ENCODE results near the gene FCRLA. TPM values are rescaled to one million over a fixed set of nuclear protein-coding genes. Genes with fewer than 3 reads are reported as not detected.
A peak's percentile ranks its signal among the peaks of the same experiment; 100 is the strongest.
"Not testable (repeated sequence)": the region's sequence is repeated elsewhere in the genome, so short reads cannot be mapped to it uniquely, and the experiment has no call there.

FCRLA gene
- total RNA-seq, 2 experiments from 2014 or later: 0.17 to 0.51 TPM

DNA sequence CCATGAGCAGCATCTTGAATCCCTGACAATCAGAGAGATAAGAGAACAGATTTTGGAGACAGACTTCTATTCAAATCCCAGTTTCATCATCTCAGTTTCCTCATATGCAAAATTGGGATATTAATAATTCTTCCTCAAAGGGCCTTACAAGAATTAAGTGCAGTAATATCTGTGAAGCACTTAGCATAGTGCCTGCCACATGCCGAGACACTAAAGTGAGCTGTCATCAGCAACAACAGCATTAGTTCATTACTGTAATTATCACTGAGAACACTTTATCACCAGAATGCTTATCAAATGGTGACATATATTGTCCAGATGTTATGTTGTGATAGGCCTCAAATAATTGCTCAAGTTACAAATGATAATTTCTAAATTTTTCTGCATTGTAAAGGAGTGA lies 13.4 kb downstream of the FCRLA start:
- peaks cover 24% of the 10 kb centered on the region for H3K4me1 Mint-ChIP-seq
- no peak overlapping the region for H3K4me3 Mint-ChIP-seq
- ATAC-seq (ENCODE audit: low read depth) (no peak), DNase-seq (no peak)
- no peaks in the 10 kb centered on the region for H3K9me3 Mint-ChIP-seq
- no peak overlapping the region for H3K27ac Mint-ChIP-seq
- POLR2A ChIA-PET: no interaction called here
- peaks cover 27% of the 10 kb centered on the region for H3K27me3 Mint-ChIP-seq
- peaks cover 1% of the 10 kb centered on the region for H3K36me3 Mint-ChIP-seq

DNA sequence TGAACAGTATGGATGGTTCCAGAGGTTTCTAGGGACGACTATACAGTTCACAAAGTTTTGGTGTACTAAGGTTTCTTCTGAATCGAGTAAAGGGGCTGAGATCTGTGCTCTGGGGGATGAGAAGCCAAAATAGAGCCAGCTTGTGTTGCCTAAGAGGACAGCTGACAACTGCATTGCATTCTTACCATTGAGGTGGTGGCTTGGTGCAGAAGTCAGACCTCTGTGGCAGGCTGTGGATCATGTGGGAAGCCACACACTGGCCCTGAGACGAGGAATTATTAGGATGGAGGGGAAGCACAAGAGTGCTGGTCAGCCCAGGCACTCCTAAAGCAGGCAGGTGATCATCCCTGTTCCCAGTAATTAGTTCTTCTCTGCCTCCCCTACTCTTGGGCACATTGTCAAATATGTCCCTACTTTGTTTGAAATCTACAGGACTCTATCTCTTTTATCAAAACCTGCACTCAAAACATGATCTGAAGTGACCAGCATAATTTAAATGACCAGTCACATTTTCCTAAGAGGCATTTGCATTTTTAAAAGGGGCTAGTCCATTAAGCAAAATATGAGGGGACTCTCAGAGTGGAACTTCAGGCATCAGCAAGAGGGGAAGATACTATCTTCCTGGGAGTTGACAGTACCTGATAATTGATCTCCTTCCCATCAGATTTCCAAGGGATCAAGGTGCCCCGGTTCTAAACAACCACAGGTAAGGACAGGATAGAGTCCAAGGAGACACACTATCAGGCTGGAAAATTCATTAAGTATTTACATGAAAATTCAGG lies 14.1 kb downstream of the FCRLA start, which contains the start of gene FCRLB:
FCRLB (plus strand) TSS at position 589 of the 782 bp plus-strand sequence. CDS start 1,129 bp downstream, outside the sequence.
- no peak for DNase-seq
- POLR2A ChIA-PET: interaction anchor here (0.9 kb wide), 1 partner anchor 16 kb away, joined by 4 read pairs; no protein-coding TSS in a partner anchor
- peaks cover 1% of the 10 kb centered on the region for H3K36me3 Mint-ChIP-seq
- H3K4me1 Mint-ChIP-seq: peaks cover 31% of the 10 kb centered on the region
- H3K27ac Mint-ChIP-seq: no peak within 1 kb of the TSS
- no peak for ATAC-seq (ENCODE audit: low read depth)
- no peaks in the 10 kb centered on the region for H3K9me3 Mint-ChIP-seq
- H3K27me3 Mint-ChIP-seq: peaks cover 25% of the 10 kb centered on the region
- no peak within 1 kb of the TSS for H3K4me3 Mint-ChIP-seq

DNA sequence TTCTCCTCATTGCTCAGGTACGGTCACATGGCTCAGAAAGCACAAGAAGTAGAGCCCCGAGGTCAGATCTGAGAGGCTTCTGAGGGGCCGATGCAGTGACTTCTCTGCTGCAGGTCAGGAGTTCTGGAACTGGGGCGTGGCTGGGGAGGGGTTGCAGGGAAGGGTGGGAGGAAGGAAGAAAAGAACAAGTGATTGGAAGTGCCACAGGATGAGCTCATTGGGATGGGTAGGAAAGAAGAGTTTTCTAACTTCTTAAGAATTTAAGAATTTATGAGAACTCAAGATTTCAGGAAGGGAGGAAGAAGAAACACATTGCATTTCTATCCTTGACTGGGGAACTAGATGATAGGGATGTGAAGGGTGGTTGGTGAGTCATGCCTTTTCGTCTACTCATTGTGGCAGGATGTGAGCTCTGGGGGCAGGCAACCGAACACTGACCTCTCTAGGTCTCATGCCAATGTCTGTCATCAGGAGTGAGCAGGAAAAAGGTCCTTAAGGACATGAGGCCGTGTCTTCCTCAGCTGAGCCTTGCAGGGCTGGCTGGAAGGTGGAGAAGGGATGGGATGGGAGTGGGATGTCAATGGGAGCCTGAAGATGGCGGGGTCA lies 14.8 kb downstream of the FCRLA start:
- Mint-ChIP-seq H3K27me3 (peaks cover 25% of the 10 kb centered on the region), H3K36me3 (peaks cover 1% of the 10 kb centered on the region), H3K27ac (no peak overlapping the region), H3K4me3 (no peak overlapping the region), H3K9me3 (no peaks in the 10 kb centered on the region), H3K4me1 (peaks cover 31% of the 10 kb centered on the region)
- POLR2A ChIA-PET: interaction anchor here (0.9 kb wide), 1 partner anchor 16 kb away, joined by 4 read pairs; no protein-coding TSS in a partner anchor
- ATAC-seq (ENCODE audit: low read depth) (no peak), DNase-seq (no peak)

DNA sequence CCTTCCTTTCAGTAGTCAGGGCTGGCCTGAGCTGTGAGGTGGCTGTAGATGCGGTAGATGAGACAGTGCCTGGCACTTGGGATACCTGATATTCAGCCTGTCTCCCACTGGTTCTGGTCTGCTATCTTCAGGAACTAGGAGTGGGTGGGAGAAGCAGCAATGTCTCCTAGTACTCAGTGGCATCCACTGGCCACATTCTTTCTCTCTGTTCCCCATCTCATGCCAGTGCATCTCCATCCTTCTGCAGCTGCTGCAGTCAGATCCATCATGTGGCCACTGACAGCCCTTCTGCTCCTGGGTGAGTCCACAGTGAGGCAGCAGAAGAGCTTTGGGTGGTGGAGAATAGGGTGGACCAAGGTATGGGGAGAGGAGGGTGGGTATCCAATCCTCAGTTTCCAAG lies 15.4 kb downstream of the FCRLA start:
- H3K4me3 Mint-ChIP-seq: no peak overlapping the region
- POLR2A ChIA-PET: no interaction called here
- no peak for ATAC-seq (ENCODE audit: low read depth)
- H3K36me3 Mint-ChIP-seq: peaks cover 1% of the 10 kb centered on the region
- H3K9me3 Mint-ChIP-seq: no peaks in the 10 kb centered on the region
- H3K27ac Mint-ChIP-seq: no peak overlapping the region
- peaks cover 25% of the 10 kb centered on the region for H3K27me3 Mint-ChIP-seq
- no peak for DNase-seq
- H3K4me1 Mint-ChIP-seq: peaks cover 31% of the 10 kb centered on the region

DNA sequence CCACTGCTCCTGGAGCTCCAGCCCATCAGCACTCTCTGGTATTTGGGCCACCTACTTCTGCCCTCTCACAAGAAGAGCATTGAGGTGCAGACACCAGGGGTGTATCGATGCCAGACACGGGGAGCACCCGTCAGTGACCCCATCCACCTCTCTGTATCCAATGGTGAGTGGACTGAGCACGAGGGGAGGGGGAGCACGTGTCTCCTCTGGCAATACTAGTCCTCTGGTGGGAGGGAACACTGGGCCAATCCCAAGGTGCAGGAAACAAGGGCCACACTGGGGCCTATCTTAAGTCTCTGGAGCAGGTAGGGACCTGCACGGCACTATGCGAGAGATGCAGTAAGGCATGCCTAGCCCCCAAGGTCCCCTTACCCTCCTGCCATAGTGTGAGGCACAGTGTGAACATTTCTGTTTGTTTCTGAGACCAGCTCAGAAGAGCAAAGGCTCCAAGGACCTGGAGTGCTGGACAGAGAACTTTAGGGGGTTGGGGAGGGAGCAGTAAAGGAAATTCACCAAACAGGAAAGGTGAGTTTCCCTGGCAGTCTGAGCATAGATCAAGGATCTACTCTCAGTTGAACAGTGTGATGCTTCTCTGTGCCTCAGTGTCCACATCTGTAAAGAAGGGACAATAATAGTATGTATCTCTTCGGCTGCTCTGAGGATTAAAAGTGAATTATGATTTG lies 16.6 kb downstream of the FCRLA start:
- Mint-ChIP-seq H3K4me3 (no peak overlapping the region), H3K9me3 (no peaks in the 10 kb centered on the region), H3K27me3 (peaks cover 27% of the 10 kb centered on the region)

DNA sequence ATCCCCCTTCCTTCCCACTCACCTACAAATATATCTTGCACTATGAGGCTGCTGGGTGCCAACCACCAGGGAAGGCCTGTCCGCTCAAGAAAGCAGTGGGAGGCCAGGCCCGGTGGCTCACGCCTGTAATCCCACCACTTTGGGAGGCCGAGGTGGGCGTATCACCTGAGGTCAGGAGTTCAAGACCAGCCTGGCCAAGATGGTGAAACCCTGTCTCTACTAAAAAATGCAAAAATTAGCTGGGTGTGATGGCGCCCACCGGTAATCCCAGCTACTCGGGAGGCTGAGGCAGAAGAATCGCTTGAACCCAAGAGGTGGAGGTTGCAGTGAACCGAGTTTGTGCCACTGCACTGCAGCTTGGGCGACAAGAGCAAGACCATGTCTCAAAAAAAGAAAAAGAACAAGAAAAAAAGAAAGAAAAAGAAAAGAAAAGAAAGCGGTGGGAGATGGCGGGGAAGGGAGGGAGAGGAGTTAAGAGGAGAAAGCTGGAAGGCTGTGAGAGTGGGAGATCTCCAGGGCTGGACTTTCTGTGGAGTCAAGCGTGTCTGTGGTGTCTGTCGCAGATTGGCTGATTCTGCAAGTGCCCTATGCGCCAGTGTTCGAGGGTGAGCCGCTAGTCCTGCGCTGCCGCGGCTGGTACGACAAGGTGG lies 18.4 kb downstream of the FCRLA start:
- Mint-ChIP-seq H3K27me3 (peaks cover 24% of the 10 kb centered on the region), H3K4me1 (peaks cover 48% of the 10 kb centered on the region), H3K4me3 (peak overlapping the region; percentile 98), H3K27ac (peak overlapping the region; percentile 92)
- POLR2A ChIA-PET: interaction anchor here (2.9 to 3.1 kb wide), 2 partner anchors 12 to 24 kb away, joined by 16 to 55 read pairs; partner anchors contain the start of gene DUSP12
- not testable (repeated sequence) for ATAC-seq (ENCODE audit: low read depth); H3K9me3 Mint-ChIP-seq; H3K36me3 Mint-ChIP-seq; DNase-seq

More for the DNA sequence above, 16.6 kb downstream of the FCRLA start:
- ATAC-seq (ENCODE audit: low read depth) (no peak), DNase-seq (no peak)
- Mint-ChIP-seq H3K27ac (no peak overlapping the region), H3K36me3 (peaks cover 1% of the 10 kb centered on the region), H3K4me1 (peaks cover 39% of the 10 kb centered on the region)
- POLR2A ChIA-PET: no interaction called here

DNA sequence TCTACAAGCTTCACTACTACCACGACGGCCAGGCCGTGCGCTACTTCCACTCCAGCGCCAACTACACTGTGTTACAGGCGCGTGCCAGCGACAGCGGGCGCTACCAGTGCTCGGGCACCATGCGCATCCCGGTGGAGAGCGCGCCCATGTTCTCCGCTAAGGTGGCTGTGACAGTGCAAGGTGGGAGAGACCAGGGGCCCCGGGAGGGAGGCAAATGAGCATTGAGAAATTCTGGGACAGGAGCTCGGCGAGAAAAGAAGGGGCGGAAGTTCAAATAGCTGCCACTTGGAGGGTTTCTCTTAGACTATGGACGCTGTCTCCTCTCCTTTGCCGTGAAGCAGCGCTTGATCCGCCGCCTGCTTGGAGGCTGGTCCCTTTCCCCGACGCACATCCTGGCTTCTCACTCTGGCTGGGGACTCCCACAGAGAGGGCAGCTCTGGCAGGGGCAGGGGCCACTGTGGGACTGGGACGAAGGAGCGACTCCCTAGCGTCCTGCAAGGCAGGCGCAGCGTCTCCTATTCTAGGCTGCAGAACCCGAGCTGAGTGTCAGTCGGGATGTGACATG lies 19.0 kb downstream of the FCRLA start:
- H3K9me3 Mint-ChIP-seq: no peaks in the 10 kb centered on the region
- peak overlapping the region; percentile 92 for H3K27ac Mint-ChIP-seq
- H3K36me3 Mint-ChIP-seq: no peaks in the 10 kb centered on the region
- POLR2A ChIA-PET: interaction anchor here (0.8 to 3.1 kb wide), 4 partner anchors 11 to 412 kb away, joined by 3 to 55 read pairs (median 10); partner anchors contain the start of genes DUSP12 and SDHC
- DNase-seq (peak; percentile 68), ATAC-seq (ENCODE audit: low read depth) (peak; percentile 14)
- H3K4me1 Mint-ChIP-seq: peaks cover 49% of the 10 kb centered on the region
- peaks cover 23% of the 10 kb centered on the region for H3K27me3 Mint-ChIP-seq
- H3K4me3 Mint-ChIP-seq: peak overlapping the region; percentile 98

DNA sequence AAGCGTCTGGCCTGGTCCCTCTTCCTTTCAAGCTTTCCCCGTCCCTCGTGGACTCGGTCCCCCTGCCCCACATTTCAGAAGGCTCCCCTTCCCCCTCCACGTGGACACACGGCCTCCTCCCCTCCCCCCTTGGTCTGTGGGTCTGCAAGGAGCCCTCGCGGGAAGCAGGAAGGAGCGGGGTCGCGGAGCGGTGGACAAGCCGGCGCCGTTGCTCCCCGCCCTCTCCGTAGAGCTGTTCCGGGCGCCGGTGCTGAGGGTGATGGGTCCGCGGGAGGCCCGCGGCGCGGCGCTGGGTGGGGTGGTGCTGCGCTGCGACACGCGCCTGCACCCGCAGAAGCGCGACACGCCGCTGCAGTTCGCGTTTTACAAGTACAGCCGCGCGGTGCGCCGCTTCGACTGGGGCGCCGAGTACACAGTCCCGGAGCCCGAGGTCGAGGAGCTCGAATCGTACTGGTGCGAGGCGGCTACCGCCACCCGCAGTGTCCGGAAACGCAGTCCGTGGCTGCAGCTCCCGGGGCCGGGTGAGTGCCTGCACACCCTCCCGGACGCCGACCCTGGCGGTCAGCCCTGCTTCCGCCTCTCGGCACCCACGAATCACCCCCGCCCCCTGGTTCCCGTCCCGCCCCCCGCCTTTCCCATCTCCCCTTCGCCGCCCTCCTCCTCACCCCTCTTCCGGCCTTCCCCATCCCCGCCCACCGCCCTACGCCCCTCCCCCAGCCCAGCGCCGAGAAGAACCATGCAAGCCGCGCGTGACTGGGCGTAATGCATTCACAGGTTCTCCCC lies 19.6 kb downstream of the FCRLA start:
- DNase-seq (peak; percentile 83), ATAC-seq (ENCODE audit: low read depth) (peak; percentile 74)
- Mint-ChIP-seq H3K4me1 (peaks cover 45% of the 10 kb centered on the region), H3K4me3 (peak overlapping the region; percentile 98), H3K36me3 (no peaks in the 10 kb centered on the region), H3K9me3 (no peaks in the 10 kb centered on the region), H3K27ac (peak overlapping the region; percentile 93), H3K27me3 (peaks cover 28% of the 10 kb centered on the region)
- POLR2A ChIA-PET: interaction anchor here (0.8 to 3.1 kb wide), 6 partner anchors 11 to 412 kb away, joined by 3 to 55 read pairs (median 4); partner anchors contain the start of genes DUSP12 and SDHC

DNA sequence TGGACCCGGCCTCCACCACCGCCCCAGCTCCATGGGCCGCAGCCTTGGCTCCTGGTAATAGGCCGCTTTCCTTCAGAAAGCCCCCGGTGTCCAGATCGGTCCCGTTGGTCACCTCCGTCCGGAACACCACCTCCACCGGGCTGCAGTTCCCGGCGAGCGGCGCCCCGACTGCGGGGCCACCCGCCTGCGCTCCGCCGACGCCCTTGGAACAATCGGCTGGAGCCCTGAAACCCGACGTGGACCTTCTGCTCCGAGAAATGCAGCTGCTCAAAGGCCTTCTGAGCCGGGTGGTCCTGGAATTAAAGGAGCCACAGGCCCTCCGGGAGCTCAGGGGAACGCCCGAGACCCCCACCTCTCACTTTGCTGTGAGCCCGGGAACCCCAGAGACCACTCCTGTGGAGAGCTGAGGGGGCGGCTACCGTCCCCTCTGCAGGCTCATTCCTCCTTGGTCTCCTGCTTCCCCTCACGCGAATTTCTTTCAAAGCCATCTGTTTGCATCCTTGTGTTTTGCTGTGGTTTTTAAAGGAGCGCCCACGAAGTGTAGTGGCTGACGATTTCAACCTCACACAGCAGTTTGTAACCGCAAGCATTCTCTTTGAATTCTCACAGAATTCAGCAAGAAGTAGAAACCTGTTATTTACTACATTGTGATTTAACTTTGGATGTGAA lies 20.4 kb downstream of the FCRLA start:
- peaks cover 23% of the 10 kb centered on the region for H3K27me3 Mint-ChIP-seq
- H3K9me3 Mint-ChIP-seq: no peaks in the 10 kb centered on the region
- H3K4me1 Mint-ChIP-seq: peaks cover 39% of the 10 kb centered on the region
- ATAC-seq (ENCODE audit: low read depth): peak; percentile 15
- DNase-seq: peak; percentile 82
- no peaks in the 10 kb centered on the region for H3K36me3 Mint-ChIP-seq
- POLR2A ChIA-PET: interaction anchor here (1.0 to 3.1 kb wide), 5 partner anchors 10 to 195 kb away, joined by 3 to 55 read pairs (median 4); partner anchors contain the start of gene DUSP12
- H3K27ac Mint-ChIP-seq: peak overlapping the region; percentile 93
- peak overlapping the region; percentile 98 for H3K4me3 Mint-ChIP-seq

DNA sequence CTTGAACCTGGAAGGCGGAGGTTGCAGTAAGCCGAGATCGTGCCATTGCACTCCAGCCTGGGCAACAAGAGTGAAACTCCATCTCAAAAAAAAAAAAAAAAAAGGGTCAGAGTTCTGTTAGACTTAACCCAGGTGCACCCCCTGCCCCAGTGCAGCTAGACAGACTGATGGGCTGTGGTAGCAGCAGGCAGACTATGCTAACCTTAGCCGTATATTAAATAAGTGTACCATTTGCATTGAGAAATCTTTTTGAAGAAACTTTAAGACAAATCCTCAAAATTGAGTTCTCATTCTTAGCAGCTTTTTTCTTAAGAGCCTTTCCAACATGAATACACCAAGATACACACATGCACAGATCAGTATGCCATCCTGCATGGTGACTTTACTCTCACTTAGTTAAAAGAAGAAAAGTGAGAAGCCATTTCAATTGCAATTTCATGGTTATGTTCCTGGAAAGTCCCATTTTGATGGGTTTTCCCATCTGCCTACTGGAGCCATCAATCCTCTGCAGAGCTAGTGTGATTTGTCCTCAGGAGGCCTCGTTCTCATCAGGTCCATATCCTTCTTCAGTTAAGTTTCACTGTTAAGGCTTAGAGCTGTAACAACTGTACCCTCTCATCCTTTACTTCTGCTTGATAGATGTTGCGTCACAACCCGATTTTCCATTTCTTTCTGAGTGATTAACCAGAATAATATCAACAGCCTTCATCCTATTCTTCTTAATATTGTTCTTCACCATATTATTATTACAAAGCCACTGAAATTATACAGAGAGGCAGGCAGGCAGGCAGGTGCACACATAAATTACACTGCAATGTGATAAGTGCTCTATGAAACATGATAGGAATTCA lies 21.6 kb downstream of the FCRLA start:
- POLR2A ChIA-PET: no interaction called here
- peaks cover 22% of the 10 kb centered on the region for H3K27me3 Mint-ChIP-seq
- H3K9me3 Mint-ChIP-seq: no peaks in the 10 kb centered on the region
- peak overlapping the region; percentile 1 for H3K4me3 Mint-ChIP-seq
- no peaks in the 10 kb centered on the region for H3K36me3 Mint-ChIP-seq
- H3K27ac Mint-ChIP-seq: no peak overlapping the region
- H3K4me1 Mint-ChIP-seq: peaks cover 39% of the 10 kb centered on the region
- DNase-seq (no peak), ATAC-seq (ENCODE audit: low read depth) (no peak)

DNA sequence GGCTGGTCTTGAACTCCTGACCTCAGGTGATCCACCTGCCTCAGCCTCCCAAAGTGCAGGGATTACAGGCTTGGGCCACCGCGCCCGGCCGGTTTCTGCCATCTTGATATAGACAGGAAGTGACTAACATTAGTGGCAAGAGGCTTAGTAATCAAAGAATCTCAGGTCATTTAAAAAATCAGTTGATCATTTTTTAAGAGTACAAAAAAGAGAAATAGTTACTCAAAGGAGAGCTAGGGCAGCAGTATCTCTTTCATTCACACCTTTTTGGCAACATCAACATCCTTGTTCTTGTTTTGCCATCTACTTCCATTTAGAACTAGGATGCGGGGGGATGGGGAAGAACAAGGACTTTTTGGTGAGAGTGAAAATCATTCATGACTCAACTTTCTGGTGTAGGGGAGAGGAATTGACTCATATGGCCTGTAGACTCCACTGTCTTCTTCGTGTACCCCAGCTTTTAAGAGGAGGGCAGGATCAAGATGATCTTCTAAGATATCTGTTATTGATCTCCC lies 23.1 kb downstream of the FCRLA start:
- POLR2A ChIA-PET: interaction anchor here (0.7 kb wide), 1 partner anchor 19 kb away, joined by 3 read pairs; the partner anchor contains the start of gene DUSP12
- no peak for DNase-seq
- Mint-ChIP-seq H3K4me3 (peak overlapping the region; percentile 18), H3K27me3 (peaks cover 22% of the 10 kb centered on the region), H3K27ac (peak overlapping the region; percentile 57), H3K4me1 (peaks cover 35% of the 10 kb centered on the region), H3K9me3 (no peaks in the 10 kb centered on the region), H3K36me3 (no peaks in the 10 kb centered on the region)
- no peak for ATAC-seq (ENCODE audit: low read depth)
